BJ (cell line): ENCODE data around the gene CMSS1. TPM values are rescaled to one million over a fixed set of nuclear protein-coding genes. Genes with fewer than 3 reads are reported as not detected.

Experiments
- CTCF ChIA-PET: fragments of 350-600 bp; formaldehyde crosslinking; extraction: SDS; loops from one replicate; lab custom pipeline; 2021; ENCODE audit warnings: antibody characterized with exemption, inconsistent platforms; lab: Yijun Ruan, JAX
- POLR2A ChIA-PET: fragments of 300-600 bp; sonication (Branson Sonifier 250); formaldehyde crosslinking; extraction: SDS; loops from one replicate; lab custom pipeline; 2021; ENCODE audit warnings: antibody characterized with exemption; lab: Charles Lee
- DNase-seq: peaks from one replicate; pipeline ENCODE4 v3.0.0-alpha.2; 2011; ENCODE audit warnings: low read depth
- H3K27me3 ChIP-seq: 2 replicates; pipeline ENCODE4 v1.6.0; 2011; ENCODE audit warnings: low read length; ENCODE audit not compliant: control insufficient read depth, insufficient read depth
- H3K36me3 ChIP-seq: 2 replicates; pipeline ENCODE4 v1.5.1; 2011; ENCODE audit warnings: low read length; ENCODE audit not compliant: control insufficient read depth, insufficient read depth
- H3K4me3 ChIP-seq: 2 replicates; pipeline ENCODE4 v1.5.1; 2011; ENCODE audit warnings: low read depth, mild to moderate bottlenecking, control low read depth, low read length
- CTCF ChIP-seq: IDR thresholded peaks from 2 replicates; pipeline ENCODE4 v1.5.1; 2011; ENCODE audit warnings: low read depth, mild to moderate bottlenecking, control low read depth, inconsistent platforms, low read length, moderate library complexity; ENCODE audit not compliant: insufficient read depth
- polyA plus RNA-seq: library from polyadenylated mRNA; depleted of rRNA; stranded (reverse); fragments of >200 nt; gene quantifications from 2 replicates; pipeline ENCODE4 v1.2.3, GENCODE V29; 2011

CMSS1 gene
- polyA plus RNA-seq, 1 experiment, result 6.7 TPM

DNA sequence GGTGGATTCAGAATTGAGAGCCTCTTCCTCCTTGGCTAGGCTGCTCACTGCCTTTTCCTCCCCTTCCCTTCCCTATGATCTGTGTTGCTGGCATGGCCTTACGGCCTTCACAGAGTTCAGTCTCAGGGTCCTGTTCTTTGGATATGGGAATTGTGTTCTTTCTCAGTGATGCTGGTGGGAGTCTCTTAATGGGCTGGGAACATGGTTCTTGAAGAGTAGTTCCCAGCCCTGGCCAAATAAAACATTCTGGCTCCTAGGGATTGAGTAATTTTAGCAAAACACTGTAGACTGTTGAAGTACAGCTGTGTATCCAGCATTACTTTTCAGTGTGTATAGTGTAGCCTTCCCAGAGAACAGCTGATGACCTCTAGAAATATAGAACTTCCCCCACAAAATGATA lies 319.3 kb downstream of the CMSS1 start:
- POLR2A ChIA-PET, result interaction anchor here (0.7 kb wide), 1 partner anchor 1125 kb away, joined by 3 read pairs; no protein-coding TSS in a partner anchor
- TF ChIP-seq CTCF, result no peak
- no peak for DNase-seq
- Histone ChIP-seq H3K4me3 (no peak overlapping the region), H3K27me3 (no peaks in the 10 kb centered on the region), H3K36me3 (no peaks in the 10 kb centered on the region)
- CTCF ChIA-PET, result interaction anchor here (0.6 to 1.8 kb wide), 4 partner anchors 11 to 45 kb away, joined by 3 to 4 read pairs (median 4); no protein-coding TSS in a partner anchor

DNA sequence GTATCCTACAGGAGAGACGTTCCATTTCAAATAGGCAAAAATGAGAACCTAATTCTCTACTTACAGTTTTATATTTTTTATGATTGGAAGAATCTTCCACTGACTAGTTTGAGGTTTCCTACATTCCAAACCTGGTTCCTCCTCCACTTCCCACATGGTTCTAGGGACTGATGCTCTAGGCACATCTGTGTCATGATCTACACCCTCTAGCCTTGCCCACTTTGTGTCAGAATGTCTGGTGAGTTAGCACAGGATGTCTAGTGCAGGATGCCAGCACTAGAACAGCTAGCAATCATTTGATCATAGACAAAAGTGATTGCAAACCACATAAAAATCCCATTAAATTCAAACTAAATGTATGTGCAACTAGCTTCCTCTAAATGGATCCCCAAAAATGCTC lies 323.3 kb downstream of the CMSS1 start:
- CTCF ChIA-PET, result interaction anchor here (1.5 kb wide), 1 partner anchor 18 kb away, joined by 3 read pairs; no protein-coding TSS in a partner anchor
- DNase-seq, result no peak
- Histone ChIP-seq H3K27me3 (no peaks in the 10 kb centered on the region), H3K4me3 (no peak overlapping the region), H3K36me3 (no peaks in the 10 kb centered on the region)
- no peak for TF ChIP-seq CTCF
- POLR2A ChIA-PET, result no interaction called here

DNA sequence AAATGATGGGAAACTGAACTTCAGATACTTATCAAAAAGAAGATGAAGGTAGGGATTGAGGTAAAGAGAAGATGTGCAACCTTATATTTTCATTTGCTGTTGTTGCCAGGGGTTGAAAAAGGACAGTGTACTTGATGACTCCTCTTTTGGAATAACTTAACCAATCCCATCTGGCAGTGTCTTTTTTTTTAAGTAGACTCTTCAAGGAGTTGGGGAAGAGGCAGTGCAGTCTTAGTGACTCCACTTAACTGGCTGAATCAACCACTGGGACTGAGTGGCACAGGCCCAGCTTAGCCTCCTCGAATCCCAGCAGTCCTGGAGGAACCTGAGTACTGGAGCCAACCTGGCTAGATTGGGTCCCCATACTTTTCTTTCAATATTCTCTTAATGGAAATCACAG lies 323.9 kb downstream of the CMSS1 start:
- no peaks in the 10 kb centered on the region for H3K27me3 ChIP-seq
- ChIA-PET POLR2A (interaction anchor here (0.7 kb wide), 1 partner anchor 1055 kb away, joined by 3 read pairs; no protein-coding TSS in a partner anchor), CTCF (no interaction called here)
- no peak for TF ChIP-seq CTCF
- no peak for DNase-seq
- H3K36me3 ChIP-seq, result no peaks in the 10 kb centered on the region
- no peak overlapping the region for H3K4me3 ChIP-seq

- no peak for DNase-seq
- Histone ChIP-seq H3K4me3 (no peak overlapping the region), H3K36me3 (no peaks in the 10 kb centered on the region), H3K27me3 (no peaks in the 10 kb centered on the region)
- POLR2A ChIA-PET, result no interaction called here
- CTCF ChIA-PET, result interaction anchor here (1.2 kb wide), 1 partner anchor 17 kb away, joined by 3 read pairs; no protein-coding TSS in a partner anchor
- TF ChIP-seq CTCF, result no peak
Measured at GRCh38 chr3:100144255-100144866, 326.7 kb downstream of the CMSS1 start.

DNA sequence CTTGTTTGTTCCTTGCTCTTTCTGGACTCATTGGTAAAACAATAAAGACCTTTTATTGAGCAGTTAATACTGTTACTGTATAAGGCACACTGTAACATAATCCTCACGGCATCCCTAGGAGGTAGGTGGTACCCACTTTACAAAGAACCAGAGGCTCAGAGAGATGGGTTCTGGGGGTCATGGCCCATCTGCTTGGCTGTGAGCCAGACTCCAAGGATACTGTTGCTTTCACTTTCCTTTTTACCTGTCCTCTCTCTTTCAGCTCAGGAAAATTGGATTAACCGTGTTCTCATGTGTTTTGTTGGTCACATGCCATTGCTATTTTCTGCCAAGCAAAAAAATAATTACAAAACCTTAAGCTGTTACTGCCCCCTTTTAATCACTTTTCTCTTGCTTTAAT lies 331.5 kb downstream of the CMSS1 start:
- no peak for TF ChIP-seq CTCF
- ChIA-PET CTCF (interaction anchor here (1.0 kb wide), 1 partner anchor 14 kb away, joined by 3 read pairs; no protein-coding TSS in a partner anchor), POLR2A (no interaction called here)
- DNase-seq, result no peak
- Histone ChIP-seq H3K4me3 (no peak overlapping the region), H3K27me3 (no peaks in the 10 kb centered on the region), H3K36me3 (no peaks in the 10 kb centered on the region)
